ENCODE results near the gene PRMT3. TPM values are rescaled to one million over a fixed set of nuclear protein-coding genes. Genes with fewer than 3 reads are reported as not detected.

Gene PRMT3
- total and polyA plus RNA-seq, 2 donors (not counting 1 experiment from before 2014, with no cell fraction given) = 6.0 to 18.3 TPM

GRCh38 chr11:20342347-20343141 lies 45.0 kb upstream of the PRMT3 start:
- Mint-ChIP-seq H3K4me1 (peaks cover 12% of the 10 kb centered on the region), H3K27ac (no peak overlapping the region), H3K9me3 (ENCODE audit: insufficient read depth) (no peaks in the 10 kb centered on the region), H3K27me3 (peaks cover 74% of the 10 kb centered on the region), H3K4me3 (no peak overlapping the region)
- intact Hi-C loops (cut with micrococcal nuclease) = no loop called here
- no peak overlapping the region for H3K4me2 ChIP-seq (replicated peaks; ENCODE audit: low read depth, low read length, poor library complexity, severe bottlenecking)
- peaks cover 0 to 24% (median 12%) of the 10 kb centered on the region in 4 experiments for H3K27me3 ChIP-seq (replicated peaks in 1 of 4; ENCODE audit: control extremely low read depth in 1 of 4, control insufficient read depth in 3 of 4, insufficient read depth in 4 of 4, low read length in 3 of 4)
- ATAC-seq (ENCODE audit: low read depth) (no peak), DNase-seq (no peak)
- POLR2A ChIA-PET = no interaction called here
- H4K20me1 ChIP-seq (ENCODE audit: control insufficient read depth, insufficient read depth, low read length, poor library complexity, severe bottlenecking) = no peaks in the 10 kb centered on the region
- 49% methylated on average over 23 of the region's 26 CpGs for WGBS (ENCODE audit: insufficient coverage)
- no peak overlapping the region for H2AFZ ChIP-seq (ENCODE audit: insufficient read depth, low read depth, low read length, poor library complexity, severe bottlenecking)
- CTCF ChIA-PET = no interaction called here
- no peaks in the 10 kb centered on the region for H3K4me1 ChIP-seq (ENCODE audit: control insufficient read depth in 2 of 2, insufficient read depth in 2 of 2, low read length in 2 of 2)
- H3K79me2 ChIP-seq (ENCODE audit: control insufficient read depth, insufficient read depth, low read length) = no peaks in the 10 kb centered on the region
- H3K27ac ChIP-seq (ENCODE audit: low read length in 2 of 2) = no peak overlapping the region
- no peak overlapping the region for H3K4me3 ChIP-seq (ENCODE audit: control extremely low read depth in 1 of 5, extremely low read depth in 1 of 5, insufficient read depth in 1 of 5, low read depth in 2 of 5, low read length in 4 of 5)
- TF ChIP-seq EZH2 (IDR thresholded peaks at IDR 0.05; ENCODE audit: borderline replicate concordance, insufficient read depth, low read depth, low read length, poor library complexity, severe bottlenecking) = no peak
- no peak for TF ChIP-seq CTCF (IDR thresholded peaks at IDR 0.05)
- no peaks in the 10 kb centered on the region for H3K9me3 ChIP-seq (ENCODE audit: control extremely low read depth in 1 of 3, control insufficient read depth in 2 of 3, insufficient read depth in 1 of 3, low read length in 2 of 3)
- no peak overlapping the region for H3K9ac ChIP-seq (ENCODE audit: low read length)
- H3K36me3 ChIP-seq (replicated peaks in 1 of 2; ENCODE audit: control extremely low read depth in 1 of 2, control insufficient read depth in 1 of 2, extremely low read depth in 1 of 2, insufficient read depth in 2 of 2, low read length in 1 of 2) = no peaks in the 10 kb centered on the region

- no peak for TF ChIP-seq CTCF (IDR thresholded peaks at IDR 0.05)
- TF ChIP-seq EZH2 (IDR thresholded peaks at IDR 0.05; ENCODE audit: borderline replicate concordance, insufficient read depth, low read depth, low read length, poor library complexity, severe bottlenecking) = no peak
- intact Hi-C loops (cut with micrococcal nuclease) = no loop called here
- Histone ChIP-seq H3K79me2 (ENCODE audit: control insufficient read depth, insufficient read depth, low read length) (no peaks in the 10 kb centered on the region), H3K4me3 (ENCODE audit: control extremely low read depth in 1 of 5, extremely low read depth in 1 of 5, insufficient read depth in 1 of 5, low read depth in 2 of 5, low read length in 4 of 5) (no peak overlapping the region), H2AFZ (ENCODE audit: insufficient read depth, low read depth, low read length, poor library complexity, severe bottlenecking) (no peak overlapping the region), H3K9ac (ENCODE audit: low read length) (no peak overlapping the region), H3K9me3 (ENCODE audit: control extremely low read depth in 1 of 3, control insufficient read depth in 2 of 3, insufficient read depth in 1 of 3, low read length in 2 of 3) (no peaks in the 10 kb centered on the region), H3K27me3 (replicated peaks in 1 of 4; ENCODE audit: control extremely low read depth in 1 of 4, control insufficient read depth in 3 of 4, insufficient read depth in 4 of 4, low read length in 3 of 4) (peaks cover 0 to 8% (median 4%) of the 10 kb centered on the region in 4 experiments), H3K4me2 (replicated peaks; ENCODE audit: low read depth, low read length, poor library complexity, severe bottlenecking) (no peak overlapping the region), H3K36me3 (replicated peaks in 1 of 2; ENCODE audit: control extremely low read depth in 1 of 2, control insufficient read depth in 1 of 2, extremely low read depth in 1 of 2, insufficient read depth in 2 of 2, low read length in 1 of 2) (no peaks in the 10 kb centered on the region), H3K4me1 (ENCODE audit: control insufficient read depth in 2 of 2, insufficient read depth in 2 of 2, low read length in 2 of 2) (no peaks in the 10 kb centered on the region), H4K20me1 (ENCODE audit: control insufficient read depth, insufficient read depth, low read length, poor library complexity, severe bottlenecking) (no peaks in the 10 kb centered on the region), H3K27ac (ENCODE audit: low read length in 2 of 2) (no peak overlapping the region)
- Mint-ChIP-seq H3K4me1 (peaks cover 11% of the 10 kb centered on the region), H3K27me3 (peaks cover 24% of the 10 kb centered on the region), H3K9me3 (ENCODE audit: insufficient read depth) (no peaks in the 10 kb centered on the region), H3K4me3 (no peak overlapping the region), H3K27ac (no peak overlapping the region)
- ATAC-seq (ENCODE audit: low read depth) = no peak
- CTCF ChIA-PET = interaction anchor here (6.7 kb wide), 1 partner anchor 223 kb away, joined by 63 read pairs; no protein-coding TSS in a partner anchor
- POLR2A ChIA-PET = no interaction called here
- 84% methylated on average over 4 of the region's 7 CpGs for WGBS (ENCODE audit: insufficient coverage)
- no peak for DNase-seq
These were observed 36.4 kb upstream of the PRMT3 start for GRCh38 chr11:20351136-20351535.
